ENCODE results near the gene DTD1.

DTD1 gene

GRCh38 chr20:18802012-18802634, 214.3 kb downstream of the DTD1 start:
- no peak for DNase-seq

- no peak for DNase-seq
These were observed 218.0 kb downstream of the DTD1 start for GRCh38 chr20:18805881-18806280.

- no peak for DNase-seq
These were observed 220.9 kb downstream of the DTD1 start for GRCh38 chr20:18808712-18809111.

GRCh38 chr20:18811186-18811585, 223.3 kb downstream of the DTD1 start:
- no peak for DNase-seq

- DNase-seq, result no peak
These were observed 224.1 kb downstream of the DTD1 start for GRCh38 chr20:18811904-18812303.

GRCh38 chr20:18813483-18813882, 225.6 kb downstream of the DTD1 start, which contains the start of gene SCP2D1:
TSS of gene SCP2D1 (plus strand) at chr20:18813783. CDS start at chr20:18813816, 33 bp downstream.
- DNase-seq, result no peak

GRCh38 chr20:18815194-18815942, 227.5 kb downstream of the DTD1 start:
- no peak for DNase-seq

All from activated T-cell treated with anti-CD3 and anti-CD28 coated beads, Interleukin-2, amount 50 U/mL, for 48 hours (primary cell).